D341Med (cell line): ENCODE results near the gene A4GALT.
"Not testable (repeated sequence)": the region's sequence is repeated elsewhere in the genome, so short reads cannot be mapped to it uniquely, and the experiment has no call there.

Source experiments
- DNase-seq: peaks from one replicate; pipeline ENCODE4 v3.0.0; 2012; ENCODE audit warnings: low spot score

A4GALT gene

GRCh38 chr22:42683578-42684283, 36.9 kb downstream of the A4GALT start:
- DNase-seq, result no peak

GRCh38 chr22:42682113-42682851, 38.4 kb downstream of the A4GALT start:
- no peak for DNase-seq

GRCh38 chr22:42680648-42681047, 40.0 kb downstream of the A4GALT start:
- DNase-seq, result no peak

GRCh38 chr22:42679691-42680090, 41.0 kb downstream of the A4GALT start:
- DNase-seq, result no peak

GRCh38 chr22:42678894-42679293, 41.8 kb downstream of the A4GALT start:
- no peak for DNase-seq

- not testable (repeated sequence) for DNase-seq
Measured at GRCh38 chr22:42677936-42678335, 42.7 kb downstream of the A4GALT start.

- no peak for DNase-seq
Measured at GRCh38 chr22:42676059-42676607, 44.5 kb downstream of the A4GALT start.

- DNase-seq, result no peak
Measured at GRCh38 chr22:42673898-42674401, 46.7 kb downstream of the A4GALT start.

- not testable (repeated sequence) for DNase-seq
Measured at GRCh38 chr22:42673071-42673470, 47.6 kb downstream of the A4GALT start.

- DNase-seq, result no peak
Measured at GRCh38 chr22:42670921-42671709, 49.6 kb downstream of the A4GALT start.

GRCh38 chr22:42670046-42670445, 50.6 kb downstream of the A4GALT start:
- DNase-seq, result no peak

GRCh38 chr22:42666393-42666792, 54.3 kb downstream of the A4GALT start:
- DNase-seq, result not testable (repeated sequence)

- no peak for DNase-seq
Measured at GRCh38 chr22:42664976-42665831, 55.5 kb downstream of the A4GALT start.

GRCh38 chr22:42661985-42662831, 58.5 kb downstream of the A4GALT start:
- DNase-seq, result peak; percentile 94

- no peak for DNase-seq
Measured at GRCh38 chr22:42656578-42656977, 64.1 kb downstream of the A4GALT start.

GRCh38 chr22:42655693-42656092, 65.0 kb downstream of the A4GALT start:
- no peak for DNase-seq

- DNase-seq, result no peak
Measured at GRCh38 chr22:42654436-42655073, 66.1 kb downstream of the A4GALT start.

- no peak for DNase-seq
Measured at GRCh38 chr22:42653999-42654398, 66.7 kb downstream of the A4GALT start.

GRCh38 chr22:42651134-42651533, 69.5 kb downstream of the A4GALT start:
- peak; percentile 22 for DNase-seq
